ENCODE results near the gene MEG3. TPM values are rescaled to one million over a fixed set of nuclear protein-coding genes. Genes with fewer than 3 reads are reported as not detected.

MEG3 gene
- polyA plus RNA-seq, 1 donor from 2014 or later: not detected

DNA sequence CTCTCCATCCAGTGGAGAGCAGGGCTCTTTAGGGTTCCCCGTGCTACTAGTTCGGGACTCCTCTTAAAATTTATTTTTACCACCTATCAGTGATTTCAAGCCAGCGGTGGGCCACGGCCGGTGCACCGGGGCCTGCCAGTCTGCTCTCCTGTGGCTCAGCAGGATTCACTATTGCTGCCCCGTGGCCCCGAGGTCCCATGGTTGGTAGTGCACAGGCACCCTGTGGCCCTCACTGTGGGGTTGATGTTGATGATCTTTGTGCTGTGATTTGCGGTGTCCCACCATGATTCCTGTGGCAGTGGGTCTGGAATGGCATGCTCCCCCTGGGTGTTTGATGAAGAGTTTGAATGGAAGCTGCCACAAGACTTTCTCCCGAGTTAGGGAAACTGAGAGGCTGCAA lies 12.6 kb upstream of the MEG3 start:
- H3K4me3 ChIP-seq (ENCODE audit: low read length): no peak overlapping the region
- no peaks in the 10 kb centered on the region for H3K79me2 ChIP-seq (replicated peaks; ENCODE audit: insufficient read depth, low read length)
- H3K9ac ChIP-seq (ENCODE audit: low read length): no peak overlapping the region
- no peak overlapping the region for H2AFZ ChIP-seq (ENCODE audit: low read depth, low read length)
- no peaks in the 10 kb centered on the region for H3K27me3 ChIP-seq (ENCODE audit: insufficient read depth, low read depth, low read length)
- peaks cover 32% of the 10 kb centered on the region for H3K9me3 ChIP-seq (ENCODE audit: low read length)
- H3K4me2 ChIP-seq (ENCODE audit: low read length): no peak overlapping the region
- TF ChIP-seq MXI1 (conservative IDR thresholded peaks at IDR 0.05; ENCODE audit: poor library complexity, severe bottlenecking) (no peak), EP300 (conservative IDR thresholded peaks at IDR 0.05; ENCODE audit: poor library complexity, severe bottlenecking) (no peak), EZH2 (IDR thresholded peaks at IDR 0.05; ENCODE audit: borderline replicate concordance, insufficient read depth, low read length, poor library complexity, severe bottlenecking) (no peak), TAF1 (IDR thresholded peaks at IDR 0.05; ENCODE audit: low read depth) (no peak), SMC3 (conservative IDR thresholded peaks at IDR 0.05; ENCODE audit: poor library complexity) (no peak)
- TF ChIP-seq, protein P1, sequence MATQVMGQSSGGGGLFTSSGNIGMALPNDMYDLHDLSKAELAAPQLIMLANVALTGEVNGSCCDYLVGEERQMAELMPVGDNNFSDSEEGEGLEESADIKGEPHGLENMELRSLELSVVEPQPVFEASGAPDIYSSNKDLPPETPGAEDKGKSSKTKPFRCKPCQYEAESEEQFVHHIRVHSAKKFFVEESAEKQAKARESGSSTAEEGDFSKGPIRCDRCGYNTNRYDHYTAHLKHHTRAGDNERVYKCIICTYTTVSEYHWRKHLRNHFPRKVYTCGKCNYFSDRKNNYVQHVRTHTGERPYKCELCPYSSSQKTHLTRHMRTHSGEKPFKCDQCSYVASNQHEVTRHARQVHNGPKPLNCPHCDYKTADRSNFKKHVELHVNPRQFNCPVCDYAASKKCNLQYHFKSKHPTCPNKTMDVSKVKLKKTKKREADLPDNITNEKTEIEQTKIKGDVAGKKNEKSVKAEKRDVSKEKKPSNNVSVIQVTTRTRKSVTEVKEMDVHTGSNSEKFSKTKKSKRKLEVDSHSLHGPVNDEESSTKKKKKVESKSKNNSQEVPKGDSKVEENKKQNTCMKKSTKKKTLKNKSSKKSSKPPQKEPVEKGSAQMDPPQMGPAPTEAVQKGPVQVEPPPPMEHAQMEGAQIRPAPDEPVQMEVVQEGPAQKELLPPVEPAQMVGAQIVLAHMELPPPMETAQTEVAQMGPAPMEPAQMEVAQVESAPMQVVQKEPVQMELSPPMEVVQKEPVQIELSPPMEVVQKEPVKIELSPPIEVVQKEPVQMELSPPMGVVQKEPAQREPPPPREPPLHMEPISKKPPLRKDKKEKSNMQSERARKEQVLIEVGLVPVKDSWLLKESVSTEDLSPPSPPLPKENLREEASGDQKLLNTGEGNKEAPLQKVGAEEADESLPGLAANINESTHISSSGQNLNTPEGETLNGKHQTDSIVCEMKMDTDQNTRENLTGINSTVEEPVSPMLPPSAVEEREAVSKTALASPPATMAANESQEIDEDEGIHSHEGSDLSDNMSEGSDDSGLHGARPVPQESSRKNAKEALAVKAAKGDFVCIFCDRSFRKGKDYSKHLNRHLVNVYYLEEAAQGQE (IDR thresholded peaks at IDR 0.05; ENCODE audit: borderline replicate concordance): no peak
- TF ChIP-seq, protein P2, sequence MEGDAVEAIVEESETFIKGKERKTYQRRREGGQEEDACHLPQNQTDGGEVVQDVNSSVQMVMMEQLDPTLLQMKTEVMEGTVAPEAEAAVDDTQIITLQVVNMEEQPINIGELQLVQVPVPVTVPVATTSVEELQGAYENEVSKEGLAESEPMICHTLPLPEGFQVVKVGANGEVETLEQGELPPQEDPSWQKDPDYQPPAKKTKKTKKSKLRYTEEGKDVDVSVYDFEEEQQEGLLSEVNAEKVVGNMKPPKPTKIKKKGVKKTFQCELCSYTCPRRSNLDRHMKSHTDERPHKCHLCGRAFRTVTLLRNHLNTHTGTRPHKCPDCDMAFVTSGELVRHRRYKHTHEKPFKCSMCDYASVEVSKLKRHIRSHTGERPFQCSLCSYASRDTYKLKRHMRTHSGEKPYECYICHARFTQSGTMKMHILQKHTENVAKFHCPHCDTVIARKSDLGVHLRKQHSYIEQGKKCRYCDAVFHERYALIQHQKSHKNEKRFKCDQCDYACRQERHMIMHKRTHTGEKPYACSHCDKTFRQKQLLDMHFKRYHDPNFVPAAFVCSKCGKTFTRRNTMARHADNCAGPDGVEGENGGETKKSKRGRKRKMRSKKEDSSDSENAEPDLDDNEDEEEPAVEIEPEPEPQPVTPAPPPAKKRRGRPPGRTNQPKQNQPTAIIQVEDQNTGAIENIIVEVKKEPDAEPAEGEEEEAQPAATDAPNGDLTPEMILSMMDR (IDR thresholded peaks at IDR 0.05; ENCODE audit: poor library complexity, severe bottlenecking): no peak
- no peak overlapping the region for H3K27ac ChIP-seq (ENCODE audit: low read length)
- no peaks in the 10 kb centered on the region for H4K20me1 ChIP-seq (ENCODE audit: insufficient read depth)
- H3K9me2 ChIP-seq (ENCODE audit: insufficient read depth, low read length): no peaks in the 10 kb centered on the region
- H3F3A ChIP-seq (ENCODE audit: insufficient read depth, low read length, poor library complexity, severe bottlenecking): no peaks in the 10 kb centered on the region
- H3K36me3 ChIP-seq (ENCODE audit: insufficient read depth, low read length): no peaks in the 10 kb centered on the region

DNA sequence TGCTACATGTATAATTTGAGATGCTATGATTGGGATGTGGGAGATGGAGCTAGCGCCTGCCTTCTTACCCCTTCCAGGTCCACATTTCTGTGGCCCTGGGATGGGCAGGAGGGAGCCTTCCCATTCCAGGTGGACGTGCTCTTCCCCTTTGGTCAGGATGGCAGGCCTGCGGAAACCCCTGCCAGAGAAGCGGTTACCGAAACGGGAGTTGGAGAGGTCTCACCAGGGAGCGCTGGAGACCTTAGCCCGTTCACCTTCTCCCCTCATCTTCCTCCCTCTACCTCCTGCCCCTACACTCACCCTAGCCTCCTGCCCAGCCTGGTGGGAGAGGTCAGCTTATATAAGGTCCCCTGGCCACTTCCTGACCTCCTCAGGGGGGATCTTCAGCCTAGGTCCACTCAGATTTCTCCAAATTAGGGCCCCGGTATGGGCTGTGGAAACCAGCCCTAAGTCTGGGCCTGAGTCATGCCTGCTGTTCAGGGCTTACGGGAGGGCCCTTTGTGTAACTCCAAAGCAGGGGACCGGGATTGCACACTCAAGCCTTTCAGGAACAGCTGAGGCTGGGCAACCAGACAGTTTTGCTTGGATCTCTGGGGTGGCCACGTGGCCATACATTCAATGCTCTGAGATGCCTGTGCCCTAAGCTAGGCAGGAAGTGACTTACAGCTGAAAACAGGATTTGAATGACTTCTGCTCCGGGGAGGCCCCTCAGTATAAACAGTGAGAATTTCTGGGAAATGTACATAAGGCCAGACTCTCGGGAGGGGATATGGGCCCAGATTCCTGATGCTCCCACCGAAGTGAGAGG lies 10.2 kb upstream of the MEG3 start:
- H3K36me3 ChIP-seq (ENCODE audit: insufficient read depth, low read length): no peaks in the 10 kb centered on the region
- peaks cover 13% of the 10 kb centered on the region for H3K9me3 ChIP-seq (ENCODE audit: low read length)
- H3F3A ChIP-seq (ENCODE audit: insufficient read depth, low read length, poor library complexity, severe bottlenecking): no peaks in the 10 kb centered on the region
- TF ChIP-seq RAD21 (conservative IDR thresholded peaks at IDR 0.05): no peak
- no peak for TF ChIP-seq SMC3 (conservative IDR thresholded peaks at IDR 0.05; ENCODE audit: poor library complexity)
- no peak for TF ChIP-seq EZH2 (IDR thresholded peaks at IDR 0.05; ENCODE audit: borderline replicate concordance, insufficient read depth, low read length, poor library complexity, severe bottlenecking)
- no peak for TF ChIP-seq TAF1 (IDR thresholded peaks at IDR 0.05; ENCODE audit: low read depth)
- TF ChIP-seq, protein P1 (IDR thresholded peaks at IDR 0.05; ENCODE audit: borderline replicate concordance): no peak
- no peak for TF ChIP-seq MXI1 (conservative IDR thresholded peaks at IDR 0.05; ENCODE audit: poor library complexity, severe bottlenecking)
- TF ChIP-seq, protein P2 (IDR thresholded peaks at IDR 0.05; ENCODE audit: poor library complexity, severe bottlenecking): no peak
- TF ChIP-seq EP300 (conservative IDR thresholded peaks at IDR 0.05; ENCODE audit: poor library complexity, severe bottlenecking): no peak
- TF ChIP-seq POLR2AphosphoS5 (IDR thresholded peaks at IDR 0.05): no peak
- no peak overlapping the region for H3K4me2 ChIP-seq (ENCODE audit: low read length)
- H3K27me3 ChIP-seq (ENCODE audit: insufficient read depth, low read depth, low read length): no peaks in the 10 kb centered on the region
- no peak overlapping the region for H3K27ac ChIP-seq (ENCODE audit: low read length)
- H4K20me1 ChIP-seq (ENCODE audit: insufficient read depth): no peaks in the 10 kb centered on the region
- H3K9me2 ChIP-seq (ENCODE audit: insufficient read depth, low read length): no peaks in the 10 kb centered on the region
- H3K9ac ChIP-seq (ENCODE audit: low read length): no peak overlapping the region
- H3K4me3 ChIP-seq (ENCODE audit: low read length): no peak overlapping the region
- H2AFZ ChIP-seq (ENCODE audit: low read depth, low read length): no peak overlapping the region
- no peaks in the 10 kb centered on the region for H3K79me2 ChIP-seq (replicated peaks; ENCODE audit: insufficient read depth, low read length)

Data from neural cell (in vitro differentiated cells).